ENCODE results near the gene DHRSX.
"Not testable (repeated sequence)": the region's sequence is repeated elsewhere in the genome, so short reads cannot be mapped to it uniquely, and the experiment has no call there.

DHRSX gene

GRCh38 chrX:2369206-2369605, 131.6 kb downstream of the DHRSX start:
- no peaks in the 10 kb centered on the region for H3K27me3 ChIP-seq (replicated peaks; ENCODE audit: control insufficient read depth, insufficient read depth, low read length)
- DNase-seq (ENCODE audit: extremely low read depth, insufficient read length): no peak
- no peaks in the 10 kb centered on the region; the same call in none of the 2 replicates for H3K36me3 ChIP-seq (ENCODE audit: control insufficient read depth, insufficient read depth, low read length)
- H3K4me3 ChIP-seq (replicated peaks; ENCODE audit: low read depth, low read length): no peak overlapping the region
- TF ChIP-seq, protein P1, sequence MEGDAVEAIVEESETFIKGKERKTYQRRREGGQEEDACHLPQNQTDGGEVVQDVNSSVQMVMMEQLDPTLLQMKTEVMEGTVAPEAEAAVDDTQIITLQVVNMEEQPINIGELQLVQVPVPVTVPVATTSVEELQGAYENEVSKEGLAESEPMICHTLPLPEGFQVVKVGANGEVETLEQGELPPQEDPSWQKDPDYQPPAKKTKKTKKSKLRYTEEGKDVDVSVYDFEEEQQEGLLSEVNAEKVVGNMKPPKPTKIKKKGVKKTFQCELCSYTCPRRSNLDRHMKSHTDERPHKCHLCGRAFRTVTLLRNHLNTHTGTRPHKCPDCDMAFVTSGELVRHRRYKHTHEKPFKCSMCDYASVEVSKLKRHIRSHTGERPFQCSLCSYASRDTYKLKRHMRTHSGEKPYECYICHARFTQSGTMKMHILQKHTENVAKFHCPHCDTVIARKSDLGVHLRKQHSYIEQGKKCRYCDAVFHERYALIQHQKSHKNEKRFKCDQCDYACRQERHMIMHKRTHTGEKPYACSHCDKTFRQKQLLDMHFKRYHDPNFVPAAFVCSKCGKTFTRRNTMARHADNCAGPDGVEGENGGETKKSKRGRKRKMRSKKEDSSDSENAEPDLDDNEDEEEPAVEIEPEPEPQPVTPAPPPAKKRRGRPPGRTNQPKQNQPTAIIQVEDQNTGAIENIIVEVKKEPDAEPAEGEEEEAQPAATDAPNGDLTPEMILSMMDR (IDR thresholded peaks at IDR 0.05; ENCODE audit: insufficient read depth, low read length, poor library complexity, severe bottlenecking): no peak

DNA sequence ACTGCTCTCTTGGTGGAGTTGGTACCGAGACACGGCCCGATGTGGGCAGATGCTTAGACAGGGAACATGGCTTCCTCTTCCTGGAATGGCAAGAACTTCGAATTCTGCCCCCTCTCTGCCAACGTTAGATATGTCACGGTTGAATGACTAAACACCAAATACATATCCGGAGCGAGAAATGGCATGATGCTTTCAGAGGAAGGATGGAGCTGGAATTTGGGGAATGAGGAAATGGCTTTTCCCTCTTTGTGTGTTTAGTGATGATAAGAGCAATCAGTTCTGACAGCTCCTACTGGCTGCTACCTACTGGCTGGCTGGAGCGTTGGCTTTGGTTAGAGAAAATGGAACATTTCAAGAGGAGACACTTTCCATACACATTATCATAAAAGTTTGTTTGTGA, 140.0 kb downstream of the DHRSX start:
- TF ChIP-seq, protein P1 (IDR thresholded peaks at IDR 0.05; ENCODE audit: insufficient read depth, low read length, poor library complexity, severe bottlenecking): no peak
- no peaks in the 10 kb centered on the region for H3K27me3 ChIP-seq (replicated peaks; ENCODE audit: control insufficient read depth, insufficient read depth, low read length)
- DNase-seq (ENCODE audit: extremely low read depth, insufficient read length): no peak
- H3K4me3 ChIP-seq (replicated peaks; ENCODE audit: low read depth, low read length): no peak overlapping the region
- no peaks in the 10 kb centered on the region for H3K36me3 ChIP-seq (ENCODE audit: control insufficient read depth, insufficient read depth, low read length)

- H3K4me3 ChIP-seq (replicated peaks; ENCODE audit: low read depth, low read length); H3K36me3 ChIP-seq (ENCODE audit: control insufficient read depth, insufficient read depth, low read length); H3K27me3 ChIP-seq (replicated peaks; ENCODE audit: control insufficient read depth, insufficient read depth, low read length); DNase-seq (ENCODE audit: extremely low read depth, insufficient read length): not testable (repeated sequence)
These were observed 141.3 kb downstream of the DHRSX start for GRCh38 chrX:2359522-2359921.

DNA sequence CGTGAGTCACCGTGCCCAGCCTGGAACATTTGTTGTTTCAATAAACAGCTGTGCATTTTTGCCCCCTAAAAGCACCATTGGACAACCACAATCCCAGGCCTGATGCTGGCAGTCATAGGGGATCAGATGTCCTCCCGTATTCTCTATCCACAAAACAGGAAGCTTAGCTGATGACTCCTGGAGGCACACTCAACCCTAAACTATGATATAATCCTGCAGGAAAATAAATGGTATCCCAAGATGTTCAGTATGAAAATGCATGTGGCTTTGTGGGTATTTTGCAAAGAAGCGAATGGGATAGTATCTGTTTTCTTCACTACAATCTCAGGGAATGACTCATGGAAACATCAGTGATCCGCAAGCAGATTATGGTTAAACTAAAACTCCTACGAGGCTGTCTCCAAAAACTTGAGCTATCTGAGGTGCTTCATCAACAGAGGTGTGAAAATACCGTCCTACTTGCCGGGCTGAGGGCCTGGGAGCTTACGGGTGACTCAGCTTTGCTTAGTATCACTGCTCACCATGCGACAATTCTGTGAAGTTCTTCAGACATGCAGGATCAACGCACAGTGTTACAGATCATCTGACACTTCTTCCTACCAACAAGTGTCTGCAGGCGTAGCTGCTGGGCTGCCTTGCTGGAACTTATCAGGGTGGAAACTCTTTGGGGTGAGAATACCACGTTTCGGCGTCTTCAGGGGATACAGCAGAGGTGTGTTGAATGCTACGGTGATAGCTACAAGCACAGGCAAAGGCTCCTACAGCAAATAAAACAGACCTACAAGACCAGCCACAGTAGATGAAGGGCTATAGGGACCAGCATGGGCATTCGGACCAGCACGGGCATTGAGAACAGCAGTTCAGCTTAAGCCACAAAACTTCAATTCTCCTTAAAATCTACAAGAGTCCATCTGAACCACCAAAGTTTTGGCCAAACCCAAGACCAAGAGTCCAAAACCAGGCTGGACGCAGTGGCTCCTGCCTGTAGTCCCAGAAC, 148.5 kb downstream of the DHRSX start:
- DNase-seq (ENCODE audit: extremely low read depth, insufficient read length): no peak
- Histone ChIP-seq H3K27me3 (replicated peaks; ENCODE audit: control insufficient read depth, insufficient read depth, low read length) (no peaks in the 10 kb centered on the region), H3K4me3 (replicated peaks; ENCODE audit: low read depth, low read length) (no peak overlapping the region), H3K36me3 (ENCODE audit: control insufficient read depth, insufficient read depth, low read length) (no peaks in the 10 kb centered on the region)
- TF ChIP-seq, protein P1 (IDR thresholded peaks at IDR 0.05; ENCODE audit: insufficient read depth, low read length, poor library complexity, severe bottlenecking): no peak

- Histone ChIP-seq H3K36me3 (ENCODE audit: control insufficient read depth, insufficient read depth, low read length) (no peaks in the 10 kb centered on the region), H3K27me3 (replicated peaks; ENCODE audit: control insufficient read depth, insufficient read depth, low read length) (no peaks in the 10 kb centered on the region), H3K4me3 (replicated peaks; ENCODE audit: low read depth, low read length) (no peak overlapping the region)
- no peak for DNase-seq (ENCODE audit: extremely low read depth, insufficient read length)
- TF ChIP-seq, protein P1 (IDR thresholded peaks at IDR 0.05; ENCODE audit: insufficient read depth, low read length, poor library complexity, severe bottlenecking): no peak
These were observed 149.5 kb downstream of the DHRSX start for GRCh38 chrX:2351321-2351720.

- not testable (repeated sequence) for DNase-seq (ENCODE audit: extremely low read depth, insufficient read length); H3K36me3 ChIP-seq (ENCODE audit: control insufficient read depth, insufficient read depth, low read length); H3K27me3 ChIP-seq (replicated peaks; ENCODE audit: control insufficient read depth, insufficient read depth, low read length); H3K4me3 ChIP-seq (replicated peaks; ENCODE audit: low read depth, low read length)
These were observed 150.1 kb downstream of the DHRSX start for GRCh38 chrX:2350703-2351102.

- H3K4me3 ChIP-seq (replicated peaks; ENCODE audit: low read depth, low read length); H3K27me3 ChIP-seq (replicated peaks; ENCODE audit: control insufficient read depth, insufficient read depth, low read length); H3K36me3 ChIP-seq (ENCODE audit: control insufficient read depth, insufficient read depth, low read length); DNase-seq (ENCODE audit: extremely low read depth, insufficient read length): not testable (repeated sequence)
These were observed 150.7 kb downstream of the DHRSX start for GRCh38 chrX:2350036-2350435.
